Thyroid gland (tissue), 4 donors: ENCODE data around the gene RAB11FIP3.

ENCODE experiments used
- CTCF ChIP-seq, 6 experiments: fragments of 200-600 bp in 3 of 6; fragments of 450-650 bp in 3 of 6; sonication (generic) in 3 of 6; IDR thresholded peaks; one replicate each; pipeline ENCODE4 v1.5.1; 2016 to 2019; ENCODE audit warnings: antibody characterized with exemption in 6 of 6, mild to moderate bottlenecking in 2 of 6, inconsistent platforms in 1 of 6, moderate library complexity in 1 of 6
- POLR2A ChIP-seq, 2 donors: fragments of 450-650 bp; IDR thresholded peaks; one replicate each; pipeline ENCODE4 v1.6.1; 2017; ENCODE audit warnings: antibody characterized with exemption in 2 of 2, mild to moderate bottlenecking in 2 of 2, moderate library complexity in 1 of 2

- no peak for TF ChIP-seq CTCF (IDR thresholded peaks at IDR 0.05)
- no peak for TF ChIP-seq POLR2A (IDR thresholded peaks at IDR 0.05)
Observed at GRCh38 chr16:507996-508395, 82.5 kb downstream of the RAB11FIP3 start.
